ENCODE results near the gene CCDC158.

Gene CCDC158

DNA sequence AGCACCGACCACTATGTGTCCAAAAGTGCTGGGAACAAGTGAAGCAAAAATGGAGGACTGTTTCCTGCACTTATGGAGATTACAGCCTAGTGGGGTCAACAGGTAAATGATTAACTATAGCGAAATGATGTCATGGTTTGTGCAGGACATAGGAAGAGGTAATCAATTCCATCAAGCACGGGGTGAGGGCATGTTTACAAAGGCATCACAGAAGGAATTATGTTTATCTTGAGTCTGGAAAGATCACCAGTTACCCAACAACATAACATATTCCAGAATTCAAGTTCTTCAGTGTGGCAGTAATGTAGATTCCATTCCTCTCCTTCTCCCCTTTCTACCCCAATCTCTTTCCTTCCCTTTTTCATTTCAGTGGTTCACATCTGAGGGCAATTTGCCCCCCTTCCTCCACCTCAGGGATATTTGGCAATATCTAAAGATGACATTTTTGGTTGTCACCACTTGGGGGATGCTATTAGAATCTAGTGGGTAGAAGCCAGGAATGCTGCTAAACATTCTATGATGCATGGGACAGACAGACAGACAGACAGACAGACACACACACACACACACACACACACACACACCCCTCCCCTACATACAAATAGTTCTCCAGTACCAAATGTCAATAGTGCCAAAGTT is 145.3 kb downstream of the CCDC158 start:
- no peak for DNase-seq

DNA sequence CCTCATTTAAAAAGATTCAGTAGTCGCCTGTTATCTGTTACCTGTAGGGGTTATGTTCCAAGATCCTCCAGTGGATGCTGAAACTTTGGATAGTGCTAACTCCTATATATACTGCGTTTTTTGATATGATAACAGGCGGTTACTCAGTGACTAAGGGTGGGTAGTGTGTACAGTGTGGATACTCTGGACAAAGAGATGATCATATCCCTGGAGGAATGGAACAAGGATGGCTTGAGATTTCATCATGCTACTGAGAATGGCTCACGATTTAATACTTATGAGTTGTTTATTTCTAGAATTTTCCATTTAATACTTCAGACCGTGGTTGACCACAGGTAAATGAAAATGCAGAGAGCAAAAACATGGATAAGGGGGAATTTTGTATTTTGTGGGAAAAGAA is 147.9 kb downstream of the CCDC158 start:
- DNase-seq = no peak

GRCh38 chr4:76272582-76272981 is 148.4 kb downstream of the CCDC158 start:
- no peak for DNase-seq

GRCh38 chr4:76272073-76272472 is 148.9 kb downstream of the CCDC158 start:
- DNase-seq = no peak

GRCh38 chr4:76271248-76271647 is 149.7 kb downstream of the CCDC158 start:
- DNase-seq = no peak

GRCh38 chr4:76270244-76271175 is 150.4 kb downstream of the CCDC158 start:
- no peak for DNase-seq

- DNase-seq = no peak
Measured at GRCh38 chr4:76267811-76268210, 153.1 kb downstream of the CCDC158 start.

DNA sequence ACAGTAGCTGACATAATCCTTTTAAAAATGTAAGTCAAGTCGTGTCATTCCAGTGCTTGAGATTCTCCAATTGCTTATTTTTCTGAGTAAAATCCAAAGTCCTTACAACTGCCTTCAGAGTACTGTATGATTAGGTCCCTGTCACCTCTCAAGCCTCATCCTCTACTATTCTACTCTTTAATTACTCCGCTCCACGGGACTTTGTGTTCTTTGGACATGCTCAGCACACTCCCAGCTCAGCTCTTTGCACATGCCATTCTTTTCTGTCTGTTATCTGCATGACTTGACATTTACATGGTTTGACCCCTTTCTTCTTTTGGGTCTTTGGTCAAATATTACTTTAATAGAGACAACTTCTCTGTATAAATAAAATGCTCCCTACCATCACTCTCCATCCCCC is 154.3 kb downstream of the CCDC158 start:
- DNase-seq = no peak

- no peak for DNase-seq
Measured at GRCh38 chr4:76265631-76266218, 155.2 kb downstream of the CCDC158 start.

Data from stimulated activated CD4-positive, alpha-beta T cell treated with anti-CD3 and anti-CD28 coated beads, Interleukin-12 subunit alpha, Interleukin-12 subunit beta, amount 100 ng/mL, for 4 hours (primary cell).